HG03432 (cell line): Measurements from ENCODE around the gene GRAPL.
"Not testable (repeated sequence)": the region's sequence is repeated elsewhere in the genome, so short reads cannot be mapped to it uniquely, and the experiment has no call there.

Experiments
- ATAC-seq: cut with Tn5 transposase; IDR thresholded peaks from one replicate; pipeline ENCODE4 v1.9.1; 2021; ENCODE audit warnings: mild to moderate bottlenecking, moderate library complexity; ENCODE audit not compliant: unreplicated experiment

The GRAPL gene

DNA sequence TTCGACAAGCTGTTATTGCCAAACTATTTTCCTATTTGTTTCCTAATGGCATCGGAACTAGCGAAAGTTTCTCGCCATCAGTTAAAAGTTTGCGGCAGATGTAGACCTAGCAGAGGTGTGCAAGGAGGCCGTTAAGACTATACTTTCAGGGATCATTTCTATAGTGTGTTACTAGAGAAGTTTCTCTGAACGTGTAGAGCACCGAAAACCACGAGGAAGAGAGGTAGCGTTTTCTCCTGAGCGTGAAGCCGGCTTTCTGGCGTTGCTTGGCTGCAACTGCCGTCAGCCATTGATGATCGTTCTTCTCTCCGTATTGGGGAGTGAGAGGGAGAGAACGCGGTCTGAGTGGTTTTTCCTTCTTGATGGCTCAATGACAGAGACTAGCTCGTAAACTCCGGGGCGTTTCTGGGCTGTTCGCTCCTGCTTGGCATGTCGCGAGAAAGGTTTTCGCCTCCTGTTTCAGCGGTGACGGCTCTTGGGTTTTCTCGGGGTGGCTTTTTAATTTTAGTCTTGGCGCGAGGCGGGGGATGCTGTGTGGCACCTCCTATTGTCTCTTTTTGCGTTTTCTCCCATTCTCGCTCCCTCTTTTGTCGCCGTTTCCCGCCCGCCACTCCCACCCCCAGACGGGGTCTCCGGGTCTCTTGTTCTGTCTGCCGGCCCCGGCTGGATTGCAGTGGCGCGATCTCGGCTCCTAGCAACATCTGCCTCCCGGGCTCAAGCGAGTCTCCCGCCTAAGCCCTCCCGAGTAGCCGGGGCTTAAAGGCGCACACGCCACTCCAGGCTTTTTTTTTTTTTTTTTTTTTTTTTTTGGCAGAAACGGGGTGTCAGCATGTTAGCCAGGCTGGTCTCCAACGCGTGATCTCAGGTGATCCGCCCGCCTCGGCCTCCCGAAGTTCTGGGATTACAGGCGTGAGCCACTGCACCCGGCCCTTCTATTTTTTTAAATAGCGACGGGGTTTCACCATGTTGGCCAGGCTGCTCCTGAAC is 60.8 kb downstream of the GRAPL start:
- peak; percentile 50 for ATAC-seq

DNA sequence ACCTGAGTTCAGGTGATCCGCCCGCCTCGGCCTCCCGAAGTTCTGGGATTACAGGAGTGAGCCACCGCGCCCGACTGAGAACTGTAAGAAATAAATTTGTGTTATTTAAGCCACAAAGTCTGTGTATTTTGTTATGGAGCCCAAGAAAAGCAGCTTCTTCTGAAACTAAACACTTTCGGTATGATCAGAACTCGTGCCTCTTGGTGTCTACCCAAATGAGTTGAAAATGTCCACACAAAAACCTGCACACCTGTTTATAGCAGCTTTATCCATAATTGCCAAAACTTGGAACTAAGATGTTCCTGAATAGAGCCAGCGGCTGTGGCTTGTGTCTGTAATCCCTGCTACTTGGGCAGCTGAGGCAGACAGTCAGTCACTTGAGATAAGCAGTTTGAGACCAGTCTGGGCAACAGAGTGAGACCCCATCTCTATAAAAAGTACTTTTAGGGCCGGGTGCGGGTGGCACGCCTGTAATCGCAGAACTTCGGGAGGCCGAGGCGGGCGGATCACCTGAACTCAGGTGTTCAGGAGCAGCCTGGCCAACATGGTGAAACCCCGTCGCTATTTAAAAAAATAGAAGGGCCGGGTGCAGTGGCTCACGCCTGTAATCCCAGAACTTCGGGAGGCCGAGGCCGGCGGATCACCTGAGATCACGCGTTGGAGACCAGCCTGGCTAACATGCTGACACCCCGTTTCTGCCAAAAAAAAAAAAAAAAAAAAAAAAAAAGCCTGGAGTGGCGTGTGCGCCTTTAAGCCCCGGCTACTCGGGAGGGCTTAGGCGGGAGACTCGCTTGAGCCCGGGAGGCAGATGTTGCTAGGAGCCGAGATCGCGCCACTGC is 61.7 kb downstream of the GRAPL start:
- peak; percentile 64 for ATAC-seq

DNA sequence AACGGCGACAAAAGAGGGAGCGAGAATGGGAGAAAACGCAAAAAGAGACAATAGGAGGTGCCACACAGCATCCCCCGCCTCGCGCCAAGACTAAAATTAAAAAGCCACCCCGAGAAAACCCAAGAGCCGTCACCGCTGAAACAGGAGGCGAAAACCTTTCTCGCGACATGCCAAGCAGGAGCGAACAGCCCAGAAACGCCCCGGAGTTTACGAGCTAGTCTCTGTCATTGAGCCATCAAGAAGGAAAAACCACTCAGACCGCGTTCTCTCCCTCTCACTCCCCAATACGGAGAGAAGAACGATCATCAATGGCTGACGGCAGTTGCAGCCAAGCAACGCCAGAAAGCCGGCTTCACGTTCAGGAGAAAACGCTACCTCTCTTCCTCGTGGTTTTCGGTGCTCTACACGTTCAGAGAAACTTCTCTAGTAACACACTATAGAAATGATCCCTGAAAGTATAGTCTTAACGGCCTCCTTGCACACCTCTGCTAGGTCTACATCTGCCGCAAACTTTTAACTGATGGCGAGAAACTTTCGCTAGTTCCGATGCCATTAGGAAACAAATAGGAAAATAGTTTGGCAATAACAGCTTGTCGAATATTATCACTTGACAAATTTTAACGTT is 62.5 kb downstream of the GRAPL start:
- ATAC-seq = not testable (repeated sequence)

DNA sequence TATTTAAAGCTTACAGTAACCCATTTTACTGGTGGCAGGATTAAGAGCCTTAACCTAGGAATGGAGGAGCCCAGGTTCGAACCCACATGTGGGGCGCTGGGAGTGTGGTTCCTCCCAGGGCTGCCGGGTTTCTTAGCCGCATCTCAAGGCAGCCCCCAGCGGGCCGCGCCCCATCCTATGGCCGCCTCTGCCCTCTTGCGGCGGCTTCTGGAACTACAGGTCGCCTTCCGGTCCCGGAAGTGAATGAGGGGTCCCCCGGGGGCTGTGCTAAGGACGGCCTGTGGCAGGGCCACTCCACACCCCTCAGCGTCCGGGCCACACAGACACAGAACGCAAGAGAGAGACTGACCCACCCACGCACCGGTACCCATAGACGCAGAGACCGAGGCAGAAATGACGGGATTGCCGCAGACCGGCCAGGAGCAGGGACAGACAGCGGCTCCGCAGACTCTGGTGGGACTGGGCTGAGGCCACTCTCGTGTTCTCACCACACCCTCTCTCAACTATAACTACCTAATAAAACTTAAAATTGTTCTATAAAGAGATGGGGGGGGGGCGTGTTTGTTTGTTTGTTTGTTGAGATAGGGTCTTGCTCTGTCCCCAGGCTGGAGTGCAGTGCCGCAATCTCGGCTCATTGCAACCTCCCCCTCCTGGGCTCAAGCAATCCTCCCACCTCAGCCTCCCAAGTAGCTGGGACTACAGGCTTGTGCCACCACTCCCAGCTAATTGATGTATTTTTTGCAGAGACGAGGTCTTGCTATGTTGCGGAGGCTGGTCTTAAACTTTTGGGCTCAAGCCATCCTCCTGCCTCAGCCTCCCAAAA is 69.2 kb downstream of the GRAPL start:
- peak; percentile 88 for ATAC-seq

DNA sequence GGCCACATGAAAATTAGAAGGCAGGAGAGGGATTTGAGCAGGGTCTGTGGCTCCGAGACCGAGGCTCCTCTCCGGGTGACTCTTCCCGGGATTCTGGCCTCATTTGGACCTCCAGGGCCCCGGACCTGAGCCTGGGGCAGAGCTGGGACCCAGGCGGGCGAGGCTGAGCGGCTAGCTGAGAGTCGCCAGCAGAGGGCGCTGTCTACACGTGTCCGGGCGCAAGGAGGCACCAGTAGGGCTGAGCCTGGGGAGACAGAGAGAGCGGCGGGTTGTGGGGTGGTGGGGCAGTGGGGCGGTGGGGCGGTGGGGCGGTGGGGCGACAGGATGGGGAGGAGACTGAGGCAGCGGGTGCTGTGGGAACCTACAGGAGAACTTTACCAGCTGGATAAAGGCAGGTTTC is 75.1 kb downstream of the GRAPL start:
- peak; percentile 81 for ATAC-seq

DNA sequence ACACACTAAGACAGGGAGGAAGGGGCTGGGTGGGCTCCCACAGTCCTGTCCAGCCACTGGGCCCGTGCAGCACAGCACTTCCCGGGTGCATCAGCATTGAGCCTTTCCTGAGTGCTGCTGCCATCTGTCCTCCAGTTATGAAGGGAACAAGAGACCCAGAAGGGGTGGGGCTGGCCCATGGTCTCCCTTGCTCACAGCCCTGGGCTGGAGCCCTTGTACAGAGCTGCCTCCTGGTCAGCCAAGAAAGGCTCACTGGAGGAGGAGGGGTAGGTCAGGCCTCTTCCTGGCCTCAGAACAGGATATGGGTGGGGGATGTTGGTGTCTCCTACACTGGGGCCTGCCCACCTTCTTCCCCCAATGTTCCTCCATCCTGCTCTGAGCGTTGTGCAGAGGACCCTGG is 76.0 kb downstream of the GRAPL start:
- not testable (repeated sequence) for ATAC-seq
